Liver (tissue), 9 donors: Measurements from ENCODE around the gene SLC17A2. TPM values are rescaled to one million over a fixed set of nuclear protein-coding genes. Genes with fewer than 3 reads are reported as not detected.

ENCODE experiments used
- DNase-seq: peaks from one replicate; pipeline ENCODE4 v3.0.0-alpha.2; 2017; ENCODE audit warnings: low spot score
- H3K27ac ChIP-seq, 2 donors: one replicate each; pipeline ENCODE4 v1.7.0; 2013; ENCODE audit warnings: inconsistent platforms in 2 of 2, low read length in 2 of 2, control low read depth in 1 of 2, low read depth in 1 of 2, mild to moderate bottlenecking in 1 of 2
- H3K27me3 ChIP-seq, 4 donors: one replicate each; pipeline versions ENCODE4 v1.6.1 to v1.7.0; 2013; ENCODE audit warnings: low read length in 3 of 4, inconsistent platforms in 1 of 4, mild to moderate bottlenecking in 1 of 4, moderate library complexity in 1 of 4; ENCODE audit not compliant: control insufficient read depth in 4 of 4, insufficient read depth in 4 of 4
- H3K36me3 ChIP-seq, 4 donors: one replicate each; pipeline versions ENCODE4 v1.6.1 to v1.7.0; 2013; ENCODE audit warnings: low read length in 3 of 4, mild to moderate bottlenecking in 3 of 4, low read depth in 1 of 4, moderate library complexity in 1 of 4; ENCODE audit not compliant: control insufficient read depth in 4 of 4, insufficient read depth in 3 of 4
- H3K4me1 ChIP-seq, 4 donors: one replicate each; pipeline versions ENCODE4 v1.6.1 to v1.7.0; 2013; ENCODE audit warnings: low read length in 3 of 4, mild to moderate bottlenecking in 3 of 4, moderate library complexity in 1 of 4; ENCODE audit not compliant: control insufficient read depth in 4 of 4, insufficient read depth in 4 of 4
- H3K4me3 ChIP-seq, 3 donors: one replicate each; pipeline versions ENCODE4 v1.6.1 to v1.7.0; 2013; ENCODE audit warnings: low read length in 3 of 3, control low read depth in 1 of 3, low read depth in 1 of 3, mild to moderate bottlenecking in 1 of 3
- H3K9ac ChIP-seq, 2 donors: one replicate each; pipeline ENCODE4 v1.7.0; 2013; ENCODE audit warnings: low read length in 2 of 2, mild to moderate bottlenecking in 2 of 2, moderate library complexity in 2 of 2, control low read depth in 1 of 2, low read depth in 1 of 2
- H3K9me3 ChIP-seq, 4 donors: one replicate each; pipeline versions ENCODE4 v1.6.1 to v1.7.0; 2013; ENCODE audit warnings: low read length in 3 of 4; ENCODE audit not compliant: control insufficient read depth in 4 of 4
- ATF3 ChIP-seq: IDR thresholded peaks from 2 replicates; pipeline ENCODE4 v1.6.1; 2016; ENCODE audit warnings: antibody characterized with exemption
- CTCF ChIP-seq: fragments of 150-350 bp; IDR thresholded peaks from 2 replicates; pipeline ENCODE4 v1.5.1; 2017; ENCODE audit warnings: improper control_type of control experiment, low read depth, low read length; ENCODE audit not compliant: missing input control
- EGR1 ChIP-seq, 2 donors: IDR thresholded peaks; 2 replicates each; pipeline ENCODE4 v1.6.1; 2016 to 2018; ENCODE audit warnings: antibody characterized with exemption in 2 of 2, low read depth in 2 of 2
- FOXA1 ChIP-seq: IDR thresholded peaks from 2 replicates; pipeline ENCODE4 v1.6.1; 2016; ENCODE audit warnings: antibody characterized with exemption
- FOXA2 ChIP-seq: IDR thresholded peaks from 2 replicates; pipeline ENCODE4 v1.6.1; 2016; ENCODE audit warnings: antibody characterized with exemption
- GABPA ChIP-seq, 2 donors: IDR thresholded peaks in 1 of 2; conservative IDR thresholded peaks in 1 of 2; 2 replicates each; pipeline ENCODE4 v1.6.1; 2016; ENCODE audit warnings: antibody characterized with exemption in 2 of 2, mild to moderate bottlenecking in 1 of 2, moderate library complexity in 1 of 2
- HNF4A ChIP-seq, 2 donors: conservative IDR thresholded peaks; 2 replicates each; pipeline ENCODE4 v1.6.1; 2016; ENCODE audit warnings: antibody characterized with exemption in 2 of 2, mild to moderate bottlenecking in 2 of 2
- HNF4G ChIP-seq: IDR thresholded peaks from 2 replicates; pipeline ENCODE4 v1.6.1; 2016; ENCODE audit warnings: antibody characterized with exemption
- JUND ChIP-seq, 2 donors: IDR thresholded peaks; 2 replicates each; pipeline ENCODE4 v1.6.1; 2016; ENCODE audit warnings: antibody characterized with exemption in 2 of 2
- MAX ChIP-seq: IDR thresholded peaks from 2 replicates; pipeline ENCODE4 v1.6.1; 2016; ENCODE audit warnings: antibody characterized with exemption
- NR2F2 ChIP-seq: IDR thresholded peaks from 2 replicates; pipeline ENCODE4 v1.6.1; 2016; ENCODE audit warnings: antibody characterized with exemption
- RAD21 ChIP-seq, 2 donors: IDR thresholded peaks; 2 replicates each; pipeline ENCODE4 v1.6.1; 2016; ENCODE audit warnings: antibody characterized with exemption in 2 of 2, mild to moderate bottlenecking in 2 of 2
- REST ChIP-seq: IDR thresholded peaks from 2 replicates; pipeline ENCODE4 v1.6.1; 2016; ENCODE audit warnings: antibody characterized with exemption, mild to moderate bottlenecking
- RXRA ChIP-seq, 2 donors: IDR thresholded peaks; 2 replicates each; pipeline ENCODE4 v1.6.1; 2017 to 2018; ENCODE audit warnings: antibody characterized with exemption in 2 of 2, mild to moderate bottlenecking in 1 of 2
- SP1 ChIP-seq: IDR thresholded peaks from 2 replicates; pipeline ENCODE4 v1.6.1; 2018; ENCODE audit warnings: antibody characterized with exemption, mild to moderate bottlenecking
- TAF1 ChIP-seq: conservative IDR thresholded peaks from 2 replicates; pipeline ENCODE4 v1.6.1; 2016; ENCODE audit warnings: antibody characterized with exemption, mild to moderate bottlenecking
- YY1 ChIP-seq: IDR thresholded peaks from 2 replicates; pipeline ENCODE4 v1.6.1; 2016; ENCODE audit warnings: antibody characterized with exemption, mild to moderate bottlenecking
- ZBTB33 ChIP-seq: IDR thresholded peaks from 2 replicates; pipeline ENCODE4 v1.6.1; 2016; ENCODE audit warnings: antibody characterized with exemption
- WGBS: extraction: QIAGEN DNeasy Blood & Tissue Kit; methylation state at CpG from one replicate; pipeline ENCODE4 v1.1.7; 2013; 5-methylcytosine and 5-hydroxymethylcytosine counted together
- polyA plus RNA-seq, 2 donors: library from polyadenylated mRNA; stranded (reverse) in 1 of 2; unstranded in 1 of 2; fragments of 200-250 nt in 1 of 2; fragments of >200 nt in 1 of 2; fragmentation: Nextera tagmentation in 1 of 2; extraction: Ambion mirVana in 1 of 2; gene quantifications; one replicate each; pipeline versions ENCODE4 v1.2.1 to v1.2.3, GENCODE V29; 2013 to 2015
- total RNA-seq, 2 donors: library from RNA; depleted of rRNA; stranded (reverse); fragments of >200 nt; gene quantifications; one replicate each; pipeline ENCODE4 v1.2.3, GENCODE V29; 2014
- donor health status: healthy.
- donor health status: healthy.
- donor health status: healthy.
- donor health status: healthy.
- donor health status: healthy.

SLC17A2 gene
- total and polyA plus RNA-seq, 4 donors = 26.2 to 88.1 (median 37.8) TPM

- TF ChIP-seq ATF3 = no peak
- Histone ChIP-seq H3K27ac (no peak overlapping the region), H3K4me3 (no peak overlapping the region), H3K27me3 (no peaks in the 10 kb centered on the region), H3K9me3 (no peaks in the 10 kb centered on the region), H3K4me1 (peaks cover 4 to 15% (median 11%) of the 10 kb centered on the region in 4 donors), H3K9ac (no peak overlapping the region), H3K36me3 (peaks cover 2 to 58% (median 46%) of the 10 kb centered on the region in 4 donors)
- WGBS = 92% methylated on average over 5 of the region's 5 CpGs
- DNase-seq = no peak
Measured at GRCh38 chr6:25975923-25976560, 45.6 kb upstream of the SLC17A2 start.

- peaks cover 5 to 61% (median 50%) of the 10 kb centered on the region in 4 donors for H3K36me3 ChIP-seq
- no peak overlapping the region for H3K9ac ChIP-seq
- no peak overlapping the region for H3K27ac ChIP-seq
- TF ChIP-seq JUND (IDR thresholded peaks at IDR 0.05) = no peak
- no peak for TF ChIP-seq RAD21 (IDR thresholded peaks at IDR 0.05)
- TF ChIP-seq HNF4G = no peak
- no peak for TF ChIP-seq MAX
- TF ChIP-seq HNF4A (conservative IDR thresholded peaks at IDR 0.05) = no peak
- TF ChIP-seq EGR1 (IDR thresholded peaks at IDR 0.05; ENCODE audit: low read depth in 2 of 2) = no peak
- TF ChIP-seq RXRA (IDR thresholded peaks at IDR 0.05) = no peak
- no peak for TF ChIP-seq REST
- no peak for TF ChIP-seq TAF1
- TF ChIP-seq FOXA1 = no peak
- no peak for TF ChIP-seq CTCF
- TF ChIP-seq SP1 = no peak
- TF ChIP-seq NR2F2 = no peak
- no peak for TF ChIP-seq ZBTB33
- no peak for TF ChIP-seq FOXA2
- TF ChIP-seq YY1 = no peak
- no peak for TF ChIP-seq GABPA (IDR thresholded peaks at IDR 0.05 in 1 of 2, conservative IDR thresholded peaks at IDR 0.05 in 1 of 2)
- WGBS = 97% methylated on average over 2 of the region's 2 CpGs
- H3K9me3 ChIP-seq = no peaks in the 10 kb centered on the region
- H3K27me3 ChIP-seq = no peaks in the 10 kb centered on the region
- peaks cover 5 to 24% (median 18%) of the 10 kb centered on the region in 4 donors for H3K4me1 ChIP-seq
- no peak overlapping the region for H3K4me3 ChIP-seq
- no peak for DNase-seq
Measured at GRCh38 chr6:25973923-25974555, 43.5 kb upstream of the SLC17A2 start.
